ENCODE data around the gene LEFTY2.

Gene LEFTY2

GRCh38 chr1:225941187-225941941 is at the start of gene LEFTY2:
TSS of gene LEFTY2 (minus strand) at chr1:225941220. CDS start at chr1:225941140, 80 bp downstream.
- no peak within 1 kb of the TSS for H3K4me3 ChIP-seq (ENCODE audit: low read depth, low read length)
- H3K9me3 ChIP-seq (ENCODE audit: control insufficient read depth, insufficient read depth, low read depth, low read length), result no peaks in the 10 kb centered on the region
- H3K36me3 ChIP-seq (ENCODE audit: control insufficient read depth in 2 of 2, insufficient read depth in 1 of 2, low read length in 2 of 2), result no peaks in the 10 kb centered on the region
- no peaks in the 10 kb centered on the region for H3K4me1 ChIP-seq (ENCODE audit: control insufficient read depth, insufficient read depth, low read length)
- no peak for TF ChIP-seq ZSCAN18 (tag by site-specific recombination; IDR thresholded peaks at IDR 0.05)
- TF ChIP-seq, protein P1, sequence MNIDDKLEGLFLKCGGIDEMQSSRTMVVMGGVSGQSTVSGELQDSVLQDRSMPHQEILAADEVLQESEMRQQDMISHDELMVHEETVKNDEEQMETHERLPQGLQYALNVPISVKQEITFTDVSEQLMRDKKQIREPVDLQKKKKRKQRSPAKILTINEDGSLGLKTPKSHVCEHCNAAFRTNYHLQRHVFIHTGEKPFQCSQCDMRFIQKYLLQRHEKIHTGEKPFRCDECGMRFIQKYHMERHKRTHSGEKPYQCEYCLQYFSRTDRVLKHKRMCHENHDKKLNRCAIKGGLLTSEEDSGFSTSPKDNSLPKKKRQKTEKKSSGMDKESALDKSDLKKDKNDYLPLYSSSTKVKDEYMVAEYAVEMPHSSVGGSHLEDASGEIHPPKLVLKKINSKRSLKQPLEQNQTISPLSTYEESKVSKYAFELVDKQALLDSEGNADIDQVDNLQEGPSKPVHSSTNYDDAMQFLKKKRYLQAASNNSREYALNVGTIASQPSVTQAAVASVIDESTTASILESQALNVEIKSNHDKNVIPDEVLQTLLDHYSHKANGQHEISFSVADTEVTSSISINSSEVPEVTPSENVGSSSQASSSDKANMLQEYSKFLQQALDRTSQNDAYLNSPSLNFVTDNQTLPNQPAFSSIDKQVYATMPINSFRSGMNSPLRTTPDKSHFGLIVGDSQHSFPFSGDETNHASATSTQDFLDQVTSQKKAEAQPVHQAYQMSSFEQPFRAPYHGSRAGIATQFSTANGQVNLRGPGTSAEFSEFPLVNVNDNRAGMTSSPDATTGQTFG (tag by site-specific recombination; IDR thresholded peaks at IDR 0.05; ENCODE audit: borderline replicate concordance), result no peak
- no peak for TF ChIP-seq ZNF121 (tag by site-specific recombination; IDR thresholded peaks at IDR 0.05)
- TF ChIP-seq WT1 (tag by site-specific recombination; IDR thresholded peaks at IDR 0.05), result peak; percentile 26; the same call in 1 of the 2 replicates
- TF ChIP-seq ELK4 (IDR thresholded peaks at IDR 0.05; ENCODE audit: borderline replicate concordance, low read depth, low read length), result no peak
- TF ChIP-seq PRDM4 (tag by site-specific recombination; IDR thresholded peaks at IDR 0.05), result no peak
- TF ChIP-seq IKZF3 (tag by site-specific recombination; IDR thresholded peaks at IDR 0.05), result no peak
- no peak for TF ChIP-seq ZNF621 (tag by site-specific recombination; IDR thresholded peaks at IDR 0.05)
- TF ChIP-seq SCRT2 (tag by site-specific recombination; IDR thresholded peaks at IDR 0.05), result no peak
- TF ChIP-seq ZNF48 (tag by site-specific recombination; IDR thresholded peaks at IDR 0.05), result no peak
- 0 out of 2 replicates have a peak, but pooled peaks have one; percentile 17 for TF ChIP-seq ZBTB7A (tag by site-specific recombination; IDR thresholded peaks at IDR 0.05; ENCODE audit: low read depth)
- TF ChIP-seq YY1 (tag by site-specific recombination; IDR thresholded peaks at IDR 0.05), result no peak
- TF ChIP-seq ZNF654 (tag by site-specific recombination; IDR thresholded peaks at IDR 0.05; ENCODE audit: low read depth), result no peak
- TF ChIP-seq ZNF660 (tag by site-specific recombination; IDR thresholded peaks at IDR 0.05), result no peak
- ChIA-PET POLR2A (interaction anchor here (0.7 to 2.2 kb wide), 2 partner anchors 9 to 18 kb away, joined by 4 to 13 read pairs; partner anchors contain the start of gene PYCR2), CTCF (interaction anchor here (0.7 to 3.1 kb wide), 2 partner anchors 20 to 486 kb away, joined by 3 to 18 read pairs; no protein-coding TSS in a partner anchor)
- no peak within 1 kb of the TSS for H3K27ac ChIP-seq (ENCODE audit: extremely low read depth, low read depth, low read length)

GRCh38 chr1:225987491-225988316 is 46.7 kb upstream of the LEFTY2 start:
- ChIA-PET POLR2A (interaction anchor here (0.7 to 1.8 kb wide), 6 partner anchors 10 to 513 kb away, joined by 3 to 8 read pairs (median 4); partner anchors contain the start of genes H3-3A and SDE2), CTCF (interaction anchor here (0.6 to 3.4 kb wide), 59 partner anchors 9 to 1588 kb away, joined by 3 to 56 read pairs (median 4); partner anchors contain the start of genes H3-3A and SDE2)
- H3K27ac ChIP-seq (ENCODE audit: extremely low read depth, low read depth, low read length), result no peak overlapping the region
- H3K9me3 ChIP-seq (ENCODE audit: control insufficient read depth, insufficient read depth, low read depth, low read length), result no peaks in the 10 kb centered on the region
- no peak overlapping the region for H3K4me3 ChIP-seq (ENCODE audit: low read depth, low read length)
- H3K4me1 ChIP-seq (ENCODE audit: control insufficient read depth, insufficient read depth, low read length), result no peaks in the 10 kb centered on the region
- peaks cover 95 to 96% of the 10 kb centered on the region in 2 experiments for H3K36me3 ChIP-seq (ENCODE audit: control insufficient read depth in 2 of 2, insufficient read depth in 1 of 2, low read length in 2 of 2)
- TF ChIP-seq ZNF768 (tag by site-specific recombination; IDR thresholded peaks at IDR 0.05) (no peak), ZNF184 (tag by site-specific recombination; IDR thresholded peaks at IDR 0.05) (0 out of 2 replicates have a peak, but pooled peaks have one; percentile 62), ZBTB44 (tag by site-specific recombination; IDR thresholded peaks at IDR 0.05) (peak; percentile 79; the same call in 1 of the 2 replicates), ZNF10 (tag by site-specific recombination; IDR thresholded peaks at IDR 0.05) (peak; percentile 37; the same call in 1 of the 2 replicates), ZNF311 (tag by site-specific recombination; IDR thresholded peaks at IDR 0.05; ENCODE audit: borderline replicate concordance) (no peak)
- TF ChIP-seq, protein P2, sequence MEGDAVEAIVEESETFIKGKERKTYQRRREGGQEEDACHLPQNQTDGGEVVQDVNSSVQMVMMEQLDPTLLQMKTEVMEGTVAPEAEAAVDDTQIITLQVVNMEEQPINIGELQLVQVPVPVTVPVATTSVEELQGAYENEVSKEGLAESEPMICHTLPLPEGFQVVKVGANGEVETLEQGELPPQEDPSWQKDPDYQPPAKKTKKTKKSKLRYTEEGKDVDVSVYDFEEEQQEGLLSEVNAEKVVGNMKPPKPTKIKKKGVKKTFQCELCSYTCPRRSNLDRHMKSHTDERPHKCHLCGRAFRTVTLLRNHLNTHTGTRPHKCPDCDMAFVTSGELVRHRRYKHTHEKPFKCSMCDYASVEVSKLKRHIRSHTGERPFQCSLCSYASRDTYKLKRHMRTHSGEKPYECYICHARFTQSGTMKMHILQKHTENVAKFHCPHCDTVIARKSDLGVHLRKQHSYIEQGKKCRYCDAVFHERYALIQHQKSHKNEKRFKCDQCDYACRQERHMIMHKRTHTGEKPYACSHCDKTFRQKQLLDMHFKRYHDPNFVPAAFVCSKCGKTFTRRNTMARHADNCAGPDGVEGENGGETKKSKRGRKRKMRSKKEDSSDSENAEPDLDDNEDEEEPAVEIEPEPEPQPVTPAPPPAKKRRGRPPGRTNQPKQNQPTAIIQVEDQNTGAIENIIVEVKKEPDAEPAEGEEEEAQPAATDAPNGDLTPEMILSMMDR (tag by site-specific recombination; IDR thresholded peaks at IDR 0.05), result peak; percentile 53; the same call in 1 of the 2 replicates

Measured in HEK293 (cell line).